RWPE2 (cell line): ENCODE results near the gene PTP4A2.

Source experiments
- ATAC-seq: fragments of 200-7000 bp; cut with Tn5 transposase; 3 replicates; pipeline ENCODE4 v1.9.1; 2021; ENCODE audit warnings: low read depth
- DNase-seq: peaks from one replicate; pipeline ENCODE4 v3.0.0-alpha.2; 2020; ENCODE audit warnings: low spot score
- H3K27ac ChIP-seq: fragments of 450-650 bp; 2 replicates; pipeline ENCODE4 v1.5.1; 2017; ENCODE audit warnings: mild to moderate bottlenecking; ENCODE audit not compliant: poor library complexity, severe bottlenecking
- H3K27me3 ChIP-seq: fragments of 250-450 bp; sonication (Bioruptor Pico); 2 replicates; pipeline ENCODE4 v1.5.1; 2021; ENCODE audit warnings: mild to moderate bottlenecking, moderate library complexity; ENCODE audit not compliant: insufficient read depth, poor library complexity, severe bottlenecking
- H3K36me3 ChIP-seq: fragments of 250-450 bp; sonication (Bioruptor Pico); 2 replicates; pipeline ENCODE4 v1.5.1; 2020; ENCODE audit warnings: low read depth, mild to moderate bottlenecking, moderate library complexity
- H3K4me1 ChIP-seq: fragments of 250-450 bp; sonication (Bioruptor Pico); 2 replicates; pipeline ENCODE4 v1.5.1; 2021; ENCODE audit warnings: mild to moderate bottlenecking, moderate library complexity; ENCODE audit not compliant: insufficient read depth, poor library complexity, severe bottlenecking
- H3K4me3 ChIP-seq: fragments of 250-450 bp; sonication (Bioruptor Pico); 2 replicates; pipeline ENCODE4 v1.5.1; 2021; ENCODE audit warnings: mild to moderate bottlenecking, moderate library complexity; ENCODE audit not compliant: severe bottlenecking
- H3K9me3 ChIP-seq: fragments of 250-450 bp; sonication (Bioruptor Pico); 2 replicates; pipeline ENCODE4 v1.5.1; 2021; ENCODE audit warnings: mild to moderate bottlenecking, moderate library complexity; ENCODE audit not compliant: severe bottlenecking
- CTCF ChIP-seq: fragments of 450-650 bp; IDR thresholded peaks from one replicate; pipeline ENCODE4 v1.5.1; 2017; ENCODE audit warnings: mild to moderate bottlenecking, moderate library complexity; ENCODE audit not compliant: poor library complexity, severe bottlenecking

PTP4A2 gene

GRCh38 chr1:31875636-31876236, 62.4 kb downstream of the PTP4A2 start:
- no peak for TF ChIP-seq CTCF
- no peaks in the 10 kb centered on the region for H3K4me1 ChIP-seq
- no peaks in the 10 kb centered on the region for H3K9me3 ChIP-seq
- ATAC-seq (no peak), DNase-seq (no peak)
- H3K27ac ChIP-seq: no peak overlapping the region
- no peak overlapping the region for H3K4me3 ChIP-seq
- H3K27me3 ChIP-seq: no peaks in the 10 kb centered on the region
- no peaks in the 10 kb centered on the region for H3K36me3 ChIP-seq

DNA sequence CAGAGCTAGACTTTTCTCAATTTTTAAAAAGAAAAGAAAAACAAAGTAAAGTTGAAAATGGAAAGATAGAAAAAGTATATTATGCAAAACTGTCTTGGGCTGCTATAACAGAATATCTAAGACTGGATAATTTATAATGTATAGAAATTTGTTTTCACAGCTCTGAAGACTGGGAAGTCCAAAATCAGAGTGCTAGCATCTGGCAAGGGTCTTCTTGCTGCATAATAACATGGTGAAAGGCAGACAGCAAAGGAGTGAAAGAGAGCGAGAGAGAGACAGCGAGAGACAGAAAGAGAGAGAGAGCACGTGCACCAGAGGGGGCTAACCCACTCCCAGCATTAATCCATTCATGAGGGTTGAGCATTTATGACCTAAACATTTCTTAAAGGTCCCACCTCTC, 63.2 kb downstream of the PTP4A2 start:
- no peaks in the 10 kb centered on the region for H3K9me3 ChIP-seq
- no peak overlapping the region for H3K27ac ChIP-seq
- no peak for TF ChIP-seq CTCF
- DNase-seq (no peak), ATAC-seq (no peak)
- H3K36me3 ChIP-seq: no peaks in the 10 kb centered on the region
- no peak overlapping the region for H3K4me3 ChIP-seq
- H3K4me1 ChIP-seq: no peaks in the 10 kb centered on the region
- H3K27me3 ChIP-seq: no peaks in the 10 kb centered on the region

DNA sequence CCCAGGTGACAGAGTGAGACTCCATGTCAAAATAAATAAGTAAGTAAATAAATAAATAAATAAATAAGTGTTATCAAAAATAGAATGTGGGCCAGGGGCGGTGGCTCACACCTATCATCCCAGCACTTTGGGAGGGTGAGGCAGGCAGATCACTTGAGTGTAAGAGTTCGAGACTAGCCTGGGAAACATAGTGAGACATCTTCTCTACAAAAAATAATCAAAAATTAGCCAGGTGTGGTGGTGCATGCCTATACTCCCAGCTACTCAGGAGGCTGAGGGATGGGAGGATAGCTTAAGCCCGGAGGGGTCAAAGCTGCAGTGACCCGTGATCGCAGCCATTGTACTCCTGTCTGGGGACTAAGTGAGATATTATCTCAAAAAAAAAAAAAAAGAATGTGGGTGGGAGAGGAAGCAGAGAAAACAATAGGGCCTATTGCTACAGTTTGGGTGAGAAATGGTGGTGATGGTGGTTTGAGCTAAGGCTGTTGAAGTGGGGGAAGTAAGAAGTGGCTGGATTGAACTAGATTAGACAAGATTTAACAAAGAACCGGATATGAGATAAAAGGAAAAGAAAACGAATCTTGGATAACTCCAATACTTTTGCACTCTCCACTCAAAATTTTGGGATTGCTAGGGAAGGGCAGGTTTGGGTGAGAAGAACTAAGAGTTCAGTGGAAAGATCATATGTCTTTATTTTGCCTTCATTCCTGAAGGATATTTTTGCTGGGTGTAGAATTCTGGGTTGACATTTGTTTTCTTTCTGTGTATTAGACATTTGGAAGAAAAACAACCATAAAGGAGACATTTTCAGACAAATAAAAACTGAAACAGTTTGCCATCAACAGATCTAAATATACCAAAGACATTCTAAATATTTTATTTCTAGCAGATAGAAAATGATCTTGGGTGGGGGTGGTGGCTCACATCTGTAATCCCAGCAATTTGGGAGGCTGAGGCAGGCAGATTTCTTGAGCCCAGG, 65.2 kb downstream of the PTP4A2 start:
- ATAC-seq (no peak), DNase-seq (no peak)
- no peak for TF ChIP-seq CTCF
- Histone ChIP-seq H3K4me3 (no peak overlapping the region), H3K36me3 (no peaks in the 10 kb centered on the region), H3K27ac (no peak overlapping the region), H3K4me1 (no peaks in the 10 kb centered on the region), H3K27me3 (no peaks in the 10 kb centered on the region), H3K9me3 (no peaks in the 10 kb centered on the region)

DNA sequence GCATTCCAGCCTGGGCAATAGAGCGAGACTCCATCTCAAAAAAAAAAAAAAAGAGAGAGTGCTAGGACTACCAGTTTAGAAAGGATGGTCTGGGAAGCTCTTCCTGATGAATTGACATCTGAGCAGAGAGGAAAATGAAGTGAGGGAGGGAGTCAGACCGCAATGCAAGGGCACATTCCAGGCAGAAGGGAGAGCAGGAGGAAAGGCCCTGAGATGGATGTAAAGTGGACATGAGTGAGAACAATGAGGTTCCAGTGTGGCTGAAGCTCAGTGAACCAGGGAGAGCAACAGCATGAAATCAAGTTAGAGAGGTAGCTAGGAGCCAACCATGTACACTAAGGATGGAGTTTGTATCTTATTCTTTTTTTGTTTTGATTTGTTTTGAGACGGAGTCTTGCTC, 66.5 kb downstream of the PTP4A2 start:
- Histone ChIP-seq H3K9me3 (no peaks in the 10 kb centered on the region), H3K4me3 (no peak overlapping the region), H3K27me3 (no peaks in the 10 kb centered on the region), H3K36me3 (no peaks in the 10 kb centered on the region), H3K27ac (no peak overlapping the region), H3K4me1 (no peaks in the 10 kb centered on the region)
- TF ChIP-seq CTCF: no peak
- no peak for DNase-seq
- no peak for ATAC-seq
